GM12878 (cell line): ENCODE results near the gene IL36RN. TPM values are rescaled to one million over a fixed set of nuclear protein-coding genes. Genes with fewer than 3 reads are reported as not detected.

ENCODE experiments used
- ATAC-seq: fragments of 200-7000 bp; cut with Tn5 transposase; 3 replicates; pipeline ENCODE4 v1.9.1; 2020; ENCODE audit warnings: mild to moderate bottlenecking, moderate library complexity
- BruUV-seq: library from RNA; stranded (reverse); fragments of 400-500 nt; replicated peaks from 2 replicates; lab custom pipeline; 2021; lab: Mats Ljungman, UMichigan
- CTCF ChIA-PET: fragments of 300-600 bp; sonication (Branson Sonifier 250); formaldehyde crosslinking; extraction: SDS; loops from one replicate; lab custom pipeline; 2021; ENCODE audit warnings: inconsistent platforms; lab: Yijun Ruan, JAX
- POLR2A ChIA-PET: fragments of 350-600 bp; formaldehyde crosslinking; extraction: SDS; loops from one replicate; lab custom pipeline; 2021; ENCODE audit warnings: inconsistent platforms; lab: Charles Lee
- RAD21 ChIA-PET: fragments of 300-600 bp; sonication (Branson Sonifier 250); formaldehyde crosslinking; loops from one replicate; lab custom pipeline; 2023; ENCODE audit warnings: antibody characterized with exemption; ENCODE audit not compliant: unreplicated experiment; lab: Charles Lee
- SMC1A ChIA-PET: fragments of 300-600 bp; sonication (Branson Sonifier 250); formaldehyde crosslinking; loops from one replicate; lab custom pipeline; 2023; ENCODE audit not compliant: unreplicated experiment, uncharacterized antibody; lab: Charles Lee
- DNase-seq: peaks from one replicate; pipeline ENCODE4 v3.0.0-alpha.2; 2011; ENCODE audit warnings: low read depth, low spot score
- FAIRE-seq: peaks from 3 replicates; lab custom pipeline; 2011; peaks lifted over from hg19 to GRCh38; lab: Jason Lieb, UNC
- H2AFZ ChIP-seq: 2 replicates; pipeline ENCODE4 v1.6.0; 2011; ENCODE audit warnings: low read depth, low read length, control low read depth; ENCODE audit not compliant: control insufficient read depth
- H3K27ac ChIP-seq: 2 replicates; pipeline ENCODE4 v1.5.1; 2011; ENCODE audit warnings: control low read depth; ENCODE audit not compliant: control insufficient read depth, insufficient read depth
- H3K27me3 ChIP-seq, 2 experiments: replicated peaks in 1 of 2; 2 replicates each; pipeline versions ENCODE4 v1.6.0 to v1.6.1; 2011; ENCODE audit warnings: low read length in 1 of 2; ENCODE audit not compliant: control insufficient read depth in 2 of 2, insufficient read depth in 2 of 2
- H3K36me3 ChIP-seq, 2 experiments: 2 replicates each; pipeline ENCODE4 v1.5.1; 2011; ENCODE audit warnings: low read length in 1 of 2; ENCODE audit not compliant: control insufficient read depth in 2 of 2, insufficient read depth in 2 of 2
- H3K4me1 ChIP-seq: 2 replicates; pipeline ENCODE4 v1.6.1; 2011; ENCODE audit warnings: mild to moderate bottlenecking, low read length, moderate library complexity, mixed read lengths; ENCODE audit not compliant: control insufficient read depth, insufficient read depth
- H3K4me2 ChIP-seq: 2 replicates; pipeline ENCODE4 v1.6.0; 2011; ENCODE audit warnings: control low read depth; ENCODE audit not compliant: control insufficient read depth, insufficient read depth
- H3K4me3 ChIP-seq: fragments of 200-600 bp; sonication (generic); 2 replicates; pipeline ENCODE4 v1.5.1; 2016
- H3K79me2 ChIP-seq: 2 replicates; pipeline ENCODE4 v1.6.0; 2011; ENCODE audit warnings: low read length; ENCODE audit not compliant: control insufficient read depth, insufficient read depth
- H3K9ac ChIP-seq: 2 replicates; pipeline ENCODE4 v1.8.0; 2011; ENCODE audit warnings: low read length, control low read depth, mixed read lengths; ENCODE audit not compliant: control insufficient read depth, insufficient read depth
- H3K9me3 ChIP-seq: replicated peaks from 3 replicates; pipeline ENCODE4 v1.5.1; 2011; ENCODE audit warnings: mild to moderate bottlenecking, low read length; ENCODE audit not compliant: control insufficient read depth, insufficient read depth
- H4K20me1 ChIP-seq: 2 replicates; pipeline ENCODE4 v1.6.0; 2011; ENCODE audit not compliant: control insufficient read depth, insufficient read depth
- ASH2L ChIP-seq: fragments of 300-600, 200-600 bp; sonication (generic); IDR thresholded peaks from 2 replicates; pipeline ENCODE4 v1.6.1; 2017; ENCODE audit warnings: low read depth, mild to moderate bottlenecking, borderline replicate concordance
- GABPA ChIP-seq: IDR thresholded peaks from 2 replicates; pipeline ENCODE4 v1.6.1; 2014; ENCODE audit warnings: antibody characterized with exemption, low read depth, mild to moderate bottlenecking, inconsistent platforms
- JUNB ChIP-seq: IDR thresholded peaks from 2 replicates; pipeline ENCODE4 v1.6.1; 2016; ENCODE audit warnings: antibody characterized with exemption, mild to moderate bottlenecking
- KAT2A ChIP-seq: conservative IDR thresholded peaks from 2 replicates; pipeline ENCODE4 v1.6.1; 2011; ENCODE audit warnings: low read depth, low read length; ENCODE audit not compliant: control insufficient read depth
- PAX5 ChIP-seq: IDR thresholded peaks from 2 replicates; pipeline ENCODE4 v1.6.1; 2011; ENCODE audit warnings: low read depth, low read length, borderline replicate concordance
- PML ChIP-seq: IDR thresholded peaks from 2 replicates; pipeline ENCODE4 v1.6.1; 2012; ENCODE audit warnings: low read length, inconsistent platforms
- RAD51 ChIP-seq: fragments of 450-650 bp; IDR thresholded peaks from 2 replicates; pipeline ENCODE4 v1.6.1; 2016; ENCODE audit warnings: moderate library complexity, mild to moderate bottlenecking, inconsistent platforms
- SMARCA5 ChIP-seq: fragments of 450-650 bp; IDR thresholded peaks from 2 replicates; pipeline ENCODE4 v1.6.1; 2017; ENCODE audit warnings: mild to moderate bottlenecking
- SREBF2 ChIP-seq: IDR thresholded peaks from 2 replicates; pipeline ENCODE4 v1.6.1; 2012; ENCODE audit warnings: mild to moderate bottlenecking, low read length
- YY1 ChIP-seq: IDR thresholded peaks from 2 replicates; pipeline ENCODE4 v1.6.1; 2011; ENCODE audit warnings: low read depth, mild to moderate bottlenecking, low read length
- WGBS: methylation state at CpG from one replicate; pipeline ENCODE4 v1.1.6; 2016; ENCODE audit warnings: low lambda C conversion rate; ENCODE audit not compliant: insufficient replicate concordance, insufficient coverage; ENCODE audit errors: missing lambda C conversion rate; 5-methylcytosine and 5-hydroxymethylcytosine counted together
- in situ Hi-C: fragments of 300-500 bp; cut with MboI; formaldehyde crosslinking; loops from 9 replicates; pipeline ENCODE4 v1.14.3; 2018; ENCODE audit warnings: mixed read lengths
- intact Hi-C: fragments of 100-400 bp; cut with micrococcal nuclease; formaldehyde crosslinking; loops from one replicate; pipeline ENCODE4 v1.14.2; 2022; ENCODE audit not compliant: unreplicated experiment
- polyA plus RNA-seq, 11 experiments: library from polyadenylated mRNA; depleted of rRNA in 4 of 11; unstranded in 6 of 11; stranded (reverse) in 5 of 11; fragments of >200 nt; fragmentation: Nextera tagmentation in 4 of 11; fragmentation: Illumina TruSeq in 1 of 11; extraction: Ambion mirVana in 4 of 11; extraction: Trizol in 1 of 11; gene quantifications; 1 replicate in 1 of 11; 2 replicates in 10 of 11; pipeline versions ENCODE4 v1.2.1 to v1.2.3, GENCODE V29; 2011 to 2016; ENCODE audit warnings: inconsistent platforms in 2 of 11, missing spikeins in 2 of 11, low read depth in 1 of 11
- total RNA-seq, 4 experiments: library from RNA; depleted of rRNA in 3 of 4; stranded (reverse); fragments of >200 nt in 3 of 4; fragmentation: Illumina TruSeq in 1 of 4; extraction: Trizol in 1 of 4; gene quantifications; 2 replicates each; pipeline versions ENCODE4 v1.2.1 to v1.2.3, GENCODE V29; 2013 to 2021
- TF ChIP-seq, protein P1 (sequence below): fragments of 450-650 bp; formaldehyde crosslinking; IDR thresholded peaks from 2 replicates; pipeline ENCODE4 v1.5.0; 2022; ENCODE audit warnings: mild to moderate bottlenecking, missing genetic modification characterization
- TF ChIP-seq, protein P2 (sequence below): IDR thresholded peaks from 2 replicates; pipeline ENCODE4 v1.6.1; 2011; ENCODE audit warnings: borderline replicate concordance, low read depth, mild to moderate bottlenecking, moderate library complexity, mixed read lengths, low read length; ENCODE audit not compliant: insufficient read depth; ENCODE audit errors: extremely low read length
- TF ChIP-seq, protein P3 (sequence below): fragments of 450-650 bp; IDR thresholded peaks from 2 replicates; pipeline ENCODE4 v1.6.1; 2016; ENCODE audit warnings: mild to moderate bottlenecking
- TF ChIP-seq, protein P4 (sequence below): fragments of 450-650 bp; IDR thresholded peaks from 2 replicates; pipeline ENCODE4 v1.6.1; 2017; ENCODE audit warnings: borderline replicate concordance
- TF ChIP-seq, protein P5 (sequence below): IDR thresholded peaks from 2 replicates; pipeline ENCODE4 v1.6.1; 2012; ENCODE audit warnings: low read depth, low read length, improper control_type of control experiment
- TF ChIP-seq, protein P6 (sequence below): fragments of 450-650 bp; IDR thresholded peaks from 2 replicates; pipeline ENCODE4 v1.6.1; 2016; ENCODE audit warnings: mild to moderate bottlenecking

The IL36RN gene
- total and polyA plus RNA-seq, 10 of the 15 experiments (the other 5 are each of a cell fraction or from before 2014, with no cell fraction given) = not detected

DNA sequence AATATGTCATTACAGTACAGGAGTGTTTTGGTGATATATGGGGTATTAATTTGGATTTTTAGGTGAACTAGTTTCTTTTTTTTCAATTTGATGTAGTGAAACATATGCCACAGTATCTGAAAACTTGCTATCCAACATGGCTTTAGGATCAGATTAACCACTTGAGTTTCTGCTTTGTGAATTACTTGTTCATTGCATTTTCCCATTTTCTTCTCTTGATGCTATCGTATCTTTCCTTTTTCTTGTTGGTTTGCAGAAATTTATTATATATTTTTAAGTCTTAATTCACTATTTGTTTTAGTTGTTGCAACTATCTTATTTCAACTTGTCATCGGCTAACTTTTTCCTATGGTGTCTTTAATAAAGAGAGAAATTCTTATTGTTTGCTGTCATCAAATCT lies 44.9 kb upstream of the IL36RN start:
- WGBS = 50% methylated on average over 2 of the region's 2 CpGs
- DNase-seq (no peak), ATAC-seq (no peak), FAIRE-seq (no peak)
- H3K4me1 ChIP-seq = no peaks in the 10 kb centered on the region
- no peaks in the 10 kb centered on the region for H3K36me3 ChIP-seq
- H2AFZ ChIP-seq = no peak overlapping the region
- H4K20me1 ChIP-seq = no peaks in the 10 kb centered on the region
- H3K27me3 ChIP-seq = no peaks in the 10 kb centered on the region
- intact Hi-C loops (no loop called here), in situ Hi-C loops (no loop called here)
- SMC1A ChIA-PET = no interaction called here
- CTCF ChIA-PET = no interaction called here
- H3K79me2 ChIP-seq = no peaks in the 10 kb centered on the region
- BruUV-seq = no TSS peak
- POLR2A ChIA-PET = no interaction called here
- no peak overlapping the region for H3K4me2 ChIP-seq
- H3K4me3 ChIP-seq = no peak overlapping the region
- RAD21 ChIA-PET = no interaction called here
- no peak overlapping the region for H3K27ac ChIP-seq
- H3K9me3 ChIP-seq = no peaks in the 10 kb centered on the region; the same call in 2 of the 3 replicates
- no peak overlapping the region for H3K9ac ChIP-seq
- TF ChIP-seq, protein P1, sequence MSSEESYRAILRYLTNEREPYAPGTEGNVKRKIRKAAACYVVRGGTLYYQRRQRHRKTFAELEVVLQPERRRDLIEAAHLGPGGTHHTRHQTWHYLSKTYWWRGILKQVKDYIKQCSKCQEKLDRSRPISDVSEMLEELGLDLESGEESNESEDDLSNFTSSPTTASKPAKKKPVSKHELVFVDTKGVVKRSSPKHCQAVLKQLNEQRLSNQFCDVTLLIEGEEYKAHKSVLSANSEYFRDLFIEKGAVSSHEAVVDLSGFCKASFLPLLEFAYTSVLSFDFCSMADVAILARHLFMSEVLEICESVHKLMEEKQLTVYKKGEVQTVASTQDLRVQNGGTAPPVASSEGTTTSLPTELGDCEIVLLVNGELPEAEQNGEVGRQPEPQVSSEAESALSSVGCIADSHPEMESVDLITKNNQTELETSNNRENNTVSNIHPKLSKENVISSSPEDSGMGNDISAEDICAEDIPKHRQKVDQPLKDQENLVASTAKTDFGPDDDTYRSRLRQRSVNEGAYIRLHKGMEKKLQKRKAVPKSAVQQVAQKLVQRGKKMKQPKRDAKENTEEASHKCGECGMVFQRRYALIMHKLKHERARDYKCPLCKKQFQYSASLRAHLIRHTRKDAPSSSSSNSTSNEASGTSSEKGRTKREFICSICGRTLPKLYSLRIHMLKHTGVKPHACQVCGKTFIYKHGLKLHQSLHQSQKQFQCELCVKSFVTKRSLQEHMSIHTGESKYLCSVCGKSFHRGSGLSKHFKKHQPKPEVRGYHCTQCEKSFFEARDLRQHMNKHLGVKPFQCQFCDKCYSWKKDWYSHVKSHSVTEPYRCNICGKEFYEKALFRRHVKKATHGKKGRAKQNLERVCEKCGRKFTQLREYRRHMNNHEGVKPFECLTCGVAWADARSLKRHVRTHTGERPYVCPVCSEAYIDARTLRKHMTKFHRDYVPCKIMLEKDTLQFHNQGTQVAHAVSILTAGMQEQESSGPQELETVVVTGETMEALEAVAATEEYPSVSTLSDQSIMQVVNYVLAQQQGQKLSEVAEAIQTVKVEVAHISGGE (CRISPR knock-in tag) = no peak
- TF ChIP-seq, protein P2, sequence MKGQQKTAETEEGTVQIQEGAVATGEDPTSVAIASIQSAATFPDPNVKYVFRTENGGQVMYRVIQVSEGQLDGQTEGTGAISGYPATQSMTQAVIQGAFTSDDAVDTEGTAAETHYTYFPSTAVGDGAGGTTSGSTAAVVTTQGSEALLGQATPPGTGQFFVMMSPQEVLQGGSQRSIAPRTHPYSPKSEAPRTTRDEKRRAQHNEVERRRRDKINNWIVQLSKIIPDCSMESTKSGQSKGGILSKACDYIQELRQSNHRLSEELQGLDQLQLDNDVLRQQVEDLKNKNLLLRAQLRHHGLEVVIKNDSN = no peak
- TF ChIP-seq KAT2A (no peak), JUNB (no peak), PML (no peak), SREBF2 (no peak), RAD51 (no peak), GABPA (no peak), YY1 (no peak), ASH2L (no peak), PAX5 (no peak), SMARCA5 (no peak)
- TF ChIP-seq, protein P3, sequence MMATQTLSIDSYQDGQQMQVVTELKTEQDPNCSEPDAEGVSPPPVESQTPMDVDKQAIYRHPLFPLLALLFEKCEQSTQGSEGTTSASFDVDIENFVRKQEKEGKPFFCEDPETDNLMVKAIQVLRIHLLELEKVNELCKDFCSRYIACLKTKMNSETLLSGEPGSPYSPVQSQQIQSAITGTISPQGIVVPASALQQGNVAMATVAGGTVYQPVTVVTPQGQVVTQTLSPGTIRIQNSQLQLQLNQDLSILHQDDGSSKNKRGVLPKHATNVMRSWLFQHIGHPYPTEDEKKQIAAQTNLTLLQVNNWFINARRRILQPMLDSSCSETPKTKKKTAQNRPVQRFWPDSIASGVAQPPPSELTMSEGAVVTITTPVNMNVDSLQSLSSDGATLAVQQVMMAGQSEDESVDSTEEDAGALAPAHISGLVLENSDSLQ = no peak
- TF ChIP-seq, protein P4, sequence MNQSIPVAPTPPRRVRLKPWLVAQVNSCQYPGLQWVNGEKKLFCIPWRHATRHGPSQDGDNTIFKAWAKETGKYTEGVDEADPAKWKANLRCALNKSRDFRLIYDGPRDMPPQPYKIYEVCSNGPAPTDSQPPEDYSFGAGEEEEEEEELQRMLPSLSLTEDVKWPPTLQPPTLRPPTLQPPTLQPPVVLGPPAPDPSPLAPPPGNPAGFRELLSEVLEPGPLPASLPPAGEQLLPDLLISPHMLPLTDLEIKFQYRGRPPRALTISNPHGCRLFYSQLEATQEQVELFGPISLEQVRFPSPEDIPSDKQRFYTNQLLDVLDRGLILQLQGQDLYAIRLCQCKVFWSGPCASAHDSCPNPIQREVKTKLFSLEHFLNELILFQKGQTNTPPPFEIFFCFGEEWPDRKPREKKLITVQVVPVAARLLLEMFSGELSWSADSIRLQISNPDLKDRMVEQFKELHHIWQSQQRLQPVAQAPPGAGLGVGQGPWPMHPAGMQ = no peak
- TF ChIP-seq, protein P5, sequence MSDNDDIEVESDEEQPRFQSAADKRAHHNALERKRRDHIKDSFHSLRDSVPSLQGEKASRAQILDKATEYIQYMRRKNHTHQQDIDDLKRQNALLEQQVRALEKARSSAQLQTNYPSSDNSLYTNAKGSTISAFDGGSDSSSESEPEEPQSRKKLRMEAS = no peak
- TF ChIP-seq, protein P6, sequence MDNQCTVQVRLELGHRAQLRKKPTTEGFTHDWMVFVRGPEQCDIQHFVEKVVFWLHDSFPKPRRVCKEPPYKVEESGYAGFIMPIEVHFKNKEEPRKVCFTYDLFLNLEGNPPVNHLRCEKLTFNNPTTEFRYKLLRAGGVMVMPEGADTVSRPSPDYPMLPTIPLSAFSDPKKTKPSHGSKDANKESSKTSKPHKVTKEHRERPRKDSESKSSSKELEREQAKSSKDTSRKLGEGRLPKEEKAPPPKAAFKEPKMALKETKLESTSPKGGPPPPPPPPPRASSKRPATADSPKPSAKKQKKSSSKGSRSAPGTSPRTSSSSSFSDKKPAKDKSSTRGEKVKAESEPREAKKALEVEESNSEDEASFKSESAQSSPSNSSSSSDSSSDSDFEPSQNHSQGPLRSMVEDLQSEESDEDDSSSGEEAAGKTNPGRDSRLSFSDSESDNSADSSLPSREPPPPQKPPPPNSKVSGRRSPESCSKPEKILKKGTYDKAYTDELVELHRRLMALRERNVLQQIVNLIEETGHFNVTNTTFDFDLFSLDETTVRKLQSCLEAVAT = no peak
